Measurements from ENCODE around the gene NME4.

NME4 gene

DNA sequence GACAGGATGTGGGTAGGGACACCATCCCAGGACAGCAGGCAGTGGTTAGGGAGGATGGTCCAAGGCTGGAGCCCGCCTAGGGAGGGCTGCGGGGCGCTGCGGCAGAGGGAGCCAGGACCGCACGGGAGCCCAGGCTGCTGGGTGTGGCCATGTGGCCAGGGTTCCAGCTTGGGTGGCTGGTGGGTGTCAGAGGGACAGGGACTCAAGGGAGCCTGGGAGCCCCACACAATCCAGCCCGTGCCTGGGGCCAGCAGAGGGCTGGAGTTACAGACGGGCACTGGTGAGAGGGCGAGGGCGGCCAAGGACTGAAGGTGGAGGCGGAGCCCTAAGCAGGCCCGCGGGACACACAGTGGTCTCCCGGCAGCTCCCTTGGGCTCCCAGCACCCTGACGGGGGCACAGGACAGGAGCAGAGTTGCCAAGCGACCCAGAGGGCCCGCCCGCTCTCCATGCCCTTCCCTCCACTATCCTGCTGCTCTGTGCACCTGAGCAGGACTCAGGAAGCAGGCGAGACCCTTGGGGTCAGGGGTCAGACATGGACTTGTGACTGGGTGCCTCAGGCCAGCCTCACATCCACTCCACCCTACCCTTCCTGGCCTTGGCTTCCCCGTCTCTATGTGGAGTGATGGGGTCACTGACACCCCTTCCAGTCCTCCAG lies 33.8 kb upstream of the NME4 start:
- DNase-seq = no peak

DNA sequence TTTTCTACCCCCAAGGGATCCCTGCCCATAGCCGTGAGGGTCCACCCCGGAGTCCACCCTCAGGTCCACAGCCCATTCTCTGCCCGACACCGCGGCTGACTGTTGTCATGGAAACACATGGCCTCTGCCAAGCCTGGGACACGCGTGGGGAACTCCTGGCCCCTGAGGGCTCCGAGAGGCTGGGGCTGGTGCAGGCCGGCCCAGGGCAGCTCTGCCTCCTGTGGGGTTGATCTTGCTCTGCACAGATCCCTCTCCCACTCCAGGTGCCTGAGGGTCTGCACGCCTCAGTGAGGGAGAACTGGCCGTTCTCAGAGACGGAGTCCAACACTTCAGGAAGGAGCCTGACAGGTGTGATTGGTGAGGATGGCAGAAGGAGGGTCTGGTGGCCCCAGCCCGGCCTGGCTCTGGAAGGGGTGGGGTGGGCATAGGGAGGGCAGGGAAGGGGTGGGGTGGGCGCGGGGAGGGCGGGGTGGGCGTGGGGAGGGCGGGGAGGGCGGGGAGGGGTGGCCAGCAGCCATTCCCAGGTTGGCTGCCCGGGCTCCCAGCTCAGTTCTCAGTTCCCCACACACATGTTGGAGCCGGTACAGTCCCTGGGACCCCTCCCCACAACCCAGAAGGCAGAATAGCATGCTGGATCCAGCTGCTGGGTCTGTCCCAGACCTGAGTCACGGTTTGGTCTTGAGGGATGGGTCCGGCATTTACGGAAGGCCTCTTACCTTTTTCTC lies 33.1 kb upstream of the NME4 start:
- no peak for DNase-seq

DNA sequence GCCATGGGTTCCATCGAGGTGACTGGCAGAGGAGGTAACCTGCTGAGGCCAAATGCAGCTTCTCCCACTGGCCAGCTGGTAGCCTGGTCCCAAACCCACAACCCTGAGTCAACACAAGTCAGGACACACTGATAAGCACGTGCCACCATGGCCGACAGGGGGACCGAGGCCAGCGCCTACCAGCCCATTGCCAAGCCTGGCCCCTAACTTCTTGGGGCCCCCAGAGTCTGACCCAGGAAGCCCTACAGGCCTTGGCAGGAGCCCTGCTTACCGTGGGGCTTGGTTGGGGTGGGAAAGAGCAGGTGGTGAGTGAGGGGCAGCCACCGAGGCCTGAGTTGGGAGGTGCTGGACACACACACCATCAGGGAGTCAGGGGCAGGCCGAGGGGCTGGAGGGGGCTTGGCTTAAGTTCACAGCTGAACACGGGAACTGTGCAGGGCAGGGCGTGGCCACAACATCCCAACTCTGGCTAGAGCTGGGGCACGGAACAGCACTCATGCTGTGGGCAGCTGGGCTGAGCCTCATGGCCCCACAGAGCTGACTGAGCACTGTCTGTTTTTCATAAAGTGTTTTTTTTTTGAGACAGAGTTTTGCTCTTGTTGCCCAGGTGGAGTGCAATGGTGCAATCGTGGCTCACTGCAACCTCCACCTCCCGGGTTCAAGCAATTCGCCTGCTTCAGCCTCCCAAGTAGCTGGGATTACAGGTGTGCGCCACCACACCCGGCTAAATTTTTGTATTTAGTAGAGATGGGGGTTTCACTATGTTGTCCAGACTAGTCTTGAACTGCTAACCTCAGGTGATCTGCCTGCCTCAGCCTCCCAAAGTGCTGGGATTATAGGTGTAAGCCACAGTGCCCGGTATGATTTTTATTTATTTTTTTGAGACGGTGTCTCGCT lies 32.2 kb upstream of the NME4 start:
- no peak for DNase-seq

DNA sequence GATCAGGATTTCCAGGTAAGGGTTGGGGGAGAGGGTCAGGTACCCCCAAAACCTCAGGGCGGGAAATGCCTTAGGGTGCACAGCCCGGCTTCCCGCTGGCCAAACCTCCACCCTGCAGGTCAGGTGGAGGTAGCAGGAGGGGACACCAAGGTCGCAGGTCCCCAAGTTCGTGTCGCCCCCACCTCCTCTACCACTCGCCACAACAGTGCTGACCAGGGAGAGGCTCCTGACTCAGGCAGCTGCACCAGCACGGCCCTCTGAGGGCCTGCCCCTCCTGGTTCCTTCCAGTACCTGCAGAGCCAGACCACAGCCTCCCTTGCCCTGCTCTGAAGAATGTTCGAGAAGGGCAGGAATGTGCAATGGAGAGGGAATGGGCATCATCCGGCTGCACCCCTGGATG lies 30.5 kb upstream of the NME4 start:
- no peak for DNase-seq

DNA sequence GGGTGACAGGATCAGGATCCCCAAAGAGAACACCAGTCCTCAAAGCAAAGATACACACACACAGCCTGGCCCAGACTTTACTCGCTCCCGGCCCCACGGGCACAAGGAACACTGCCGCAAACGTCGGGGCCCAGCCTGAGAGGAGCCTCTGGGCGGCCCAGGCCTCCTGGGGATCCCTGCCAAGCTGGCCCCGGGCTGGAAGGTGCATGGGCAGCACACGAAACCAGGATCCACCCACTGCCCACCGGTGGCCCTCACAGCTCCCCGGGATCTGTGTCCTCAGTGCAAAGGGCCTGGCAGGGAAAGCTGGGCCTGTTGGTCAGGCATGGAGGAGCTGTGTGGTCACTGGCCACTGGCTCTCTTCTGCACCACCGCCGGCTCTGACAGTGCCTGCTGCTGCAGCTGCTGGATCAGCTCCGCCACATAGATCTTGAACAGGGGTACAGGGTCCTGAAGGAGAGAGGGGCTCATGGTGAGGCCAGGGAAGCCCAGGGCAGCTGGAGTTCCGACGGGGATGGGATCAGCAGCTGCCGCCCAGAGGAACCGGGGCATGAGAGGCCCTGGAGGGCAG lies 29.6 kb upstream of the NME4 start:
- no peak for DNase-seq

DNA sequence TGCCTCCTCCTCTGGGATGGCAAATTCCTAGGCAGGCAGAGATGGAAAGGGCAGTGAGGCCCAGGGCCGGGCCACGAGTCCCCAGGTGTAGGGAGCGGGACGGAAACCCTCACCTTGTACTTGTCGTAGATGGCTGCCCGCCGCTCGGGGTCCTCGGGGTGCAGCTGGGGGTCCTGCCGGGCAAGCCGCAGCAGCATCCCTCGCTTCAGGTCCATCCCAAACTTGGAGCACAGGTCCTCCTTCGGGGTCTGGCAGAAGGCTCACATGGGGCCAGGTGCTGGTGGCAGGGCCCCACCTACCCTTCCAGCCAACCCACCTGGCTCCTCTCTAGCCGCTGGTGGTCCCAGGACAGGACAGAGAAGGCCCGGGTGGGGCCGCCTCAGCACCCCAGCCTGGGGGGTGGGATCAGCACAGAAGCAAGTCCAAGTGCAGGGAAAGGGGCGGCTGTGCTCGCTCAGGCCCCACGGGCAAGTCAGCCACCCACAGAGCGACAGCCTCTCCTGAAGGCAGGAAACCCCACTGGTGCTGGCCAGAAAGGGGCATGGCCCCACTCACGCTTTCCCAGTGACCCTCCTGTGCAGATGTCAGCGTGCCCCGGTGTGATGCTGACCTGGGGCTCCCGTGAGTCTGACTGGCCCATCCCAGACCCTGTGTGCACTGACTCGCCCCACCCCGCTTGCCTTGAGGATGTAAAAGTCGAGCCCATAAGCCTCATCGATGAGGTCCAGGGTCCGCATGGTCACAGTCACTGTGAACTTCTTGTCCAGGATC lies 28.4 kb upstream of the NME4 start:
- no peak for DNase-seq

DNA sequence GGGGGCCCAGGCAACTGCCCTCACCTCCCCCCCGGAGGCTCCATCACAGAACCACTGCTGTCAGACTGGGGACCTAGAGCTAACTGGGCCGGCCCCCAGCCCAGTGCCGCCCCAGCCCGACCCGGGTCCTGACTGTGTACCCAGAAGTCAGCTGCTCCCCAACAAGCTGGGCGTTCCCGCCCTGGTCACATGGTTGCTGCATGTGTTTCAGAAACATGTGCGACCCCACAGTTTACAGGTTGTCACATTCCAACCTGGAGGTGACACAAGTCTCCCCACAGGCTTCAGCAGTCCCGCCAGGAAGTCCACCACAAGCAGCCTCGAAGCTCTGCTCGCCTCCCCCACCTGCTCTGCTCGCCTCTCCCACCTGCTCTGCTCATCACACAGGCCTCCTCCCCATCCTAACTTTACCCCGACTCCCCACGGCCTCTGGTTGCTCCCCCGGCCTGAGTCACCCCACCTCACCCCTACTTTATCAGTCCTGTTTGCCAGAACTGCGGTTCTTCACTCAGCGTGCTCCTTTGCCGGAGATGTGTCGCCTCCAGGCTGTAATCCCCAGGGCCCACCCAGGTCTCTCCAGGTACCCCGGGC lies 27.6 kb upstream of the NME4 start:
- no peak for DNase-seq

DNA sequence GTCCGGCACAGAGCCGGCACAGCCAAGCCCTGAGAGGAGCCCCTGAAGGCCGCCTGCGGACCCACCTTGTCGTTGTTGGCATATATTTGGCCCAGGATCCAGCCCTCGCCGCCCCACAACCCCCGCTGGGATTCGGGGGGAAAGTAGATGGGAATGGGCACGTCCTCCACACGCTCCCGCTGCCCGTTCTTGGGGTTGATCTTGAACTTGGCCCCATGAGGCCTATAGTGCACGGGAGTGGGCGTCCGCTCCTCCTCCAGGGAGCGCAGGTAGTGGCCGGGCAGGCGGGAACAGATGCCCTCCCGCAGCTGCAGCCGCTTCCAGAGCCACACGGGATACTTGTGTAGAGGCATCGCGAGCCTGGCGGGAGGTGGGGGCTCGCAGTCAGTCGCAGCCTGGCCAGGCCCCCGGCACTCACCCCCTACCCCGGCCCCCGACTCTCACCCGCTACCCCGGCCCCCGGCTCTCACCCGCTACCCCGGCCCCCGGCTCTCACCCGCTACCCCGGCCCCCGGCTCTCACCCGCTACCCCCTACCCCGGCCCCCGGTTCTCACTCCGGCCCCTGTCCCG lies 27.0 kb upstream of the NME4 start:
- no peak for DNase-seq

DNA sequence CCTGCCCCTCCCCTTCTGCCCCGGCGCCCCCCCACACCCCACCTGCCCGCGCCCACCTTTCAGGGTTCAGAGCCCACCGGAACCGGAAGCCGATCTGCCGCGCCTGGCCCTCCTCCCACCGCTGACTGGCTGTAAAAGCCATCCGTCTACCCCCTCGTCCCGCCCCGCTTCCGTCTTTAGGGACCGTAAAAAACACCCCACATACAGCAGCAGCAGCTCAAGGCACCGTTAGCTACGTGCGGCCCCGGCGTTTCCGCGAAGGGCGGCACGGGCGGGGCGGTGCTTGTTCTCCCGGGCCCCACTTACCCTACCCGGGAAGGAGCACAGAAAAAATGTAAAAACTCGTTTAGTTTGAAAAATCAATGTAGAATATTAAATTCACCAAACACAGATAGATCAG lies 26.6 kb upstream of the NME4 start, which contains the start of gene MRPL28:
TSS of gene MRPL28 (minus strand) at position 96 of the 400 bp plus-strand sequence. CDS start 320 bp downstream, outside the sequence.
- peak in 55 of 56 donors; percentile 42 to 95 (median 86) for DNase-seq

DNA sequence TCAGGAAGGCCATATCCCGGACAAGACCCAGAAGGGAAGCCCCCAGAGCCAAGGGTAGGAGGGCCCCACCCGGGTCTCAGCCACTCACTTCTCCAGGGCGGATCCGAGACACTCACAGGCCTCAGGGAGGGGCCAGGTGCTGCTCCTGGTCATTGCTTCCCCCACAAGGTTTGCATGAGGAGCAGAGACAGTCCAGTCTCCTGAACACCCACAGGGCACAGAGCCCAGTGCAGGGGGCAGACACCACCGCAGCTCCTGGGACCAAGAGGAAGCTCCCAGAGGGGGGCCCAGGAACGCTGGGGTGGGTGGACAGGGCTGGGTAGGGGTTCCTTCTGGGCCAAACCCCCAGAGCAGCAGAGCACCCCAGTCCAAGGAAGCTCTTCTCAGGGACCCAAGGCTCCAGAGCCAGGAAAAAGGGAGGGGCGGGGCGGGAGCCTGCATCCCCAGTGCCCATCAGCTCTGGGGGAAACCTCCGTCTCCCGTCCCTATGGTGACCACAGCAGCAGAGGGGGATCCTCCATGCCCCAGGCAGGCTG lies 26.0 kb upstream of the NME4 start:
- no peak for DNase-seq

DNA sequence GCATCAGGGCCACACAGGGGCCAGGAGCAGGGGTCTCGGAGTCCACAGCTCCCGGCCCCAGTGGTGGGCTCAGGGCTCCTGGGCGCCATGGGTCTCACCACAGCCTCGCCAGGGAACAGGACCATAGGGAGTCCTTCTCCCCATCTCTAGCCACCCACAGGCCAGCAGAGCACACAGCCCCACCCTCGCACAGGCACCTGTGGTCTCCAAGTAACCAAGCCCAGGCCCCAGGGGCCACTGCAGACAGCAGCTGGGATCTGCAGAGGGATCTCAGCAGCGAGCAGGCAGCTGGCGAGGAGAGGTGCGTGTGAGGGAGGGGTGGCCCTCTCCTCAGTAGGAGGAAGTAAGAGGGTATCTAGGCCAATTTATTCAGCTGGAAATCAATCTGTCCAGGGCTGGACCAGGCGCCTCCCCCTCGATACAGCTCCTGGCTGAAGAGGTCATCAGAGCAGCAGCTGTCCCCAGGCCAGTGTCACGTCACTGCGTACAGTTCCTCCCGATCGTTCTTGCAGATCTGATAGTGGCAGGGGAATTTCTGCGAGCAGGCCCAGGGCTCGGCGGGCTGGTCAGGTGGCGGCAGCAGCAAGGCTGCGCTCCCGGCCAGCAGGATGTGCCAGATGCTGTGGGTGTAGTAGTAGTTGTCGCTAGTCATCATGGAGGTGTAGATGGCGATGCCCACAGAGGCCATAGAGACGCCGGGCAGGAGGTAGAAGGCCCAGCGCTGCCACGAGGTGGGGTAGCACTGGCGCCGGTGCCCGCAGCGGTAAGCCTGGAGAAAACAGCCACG lies 25.3 kb upstream of the NME4 start:
- no peak for DNase-seq

DNA sequence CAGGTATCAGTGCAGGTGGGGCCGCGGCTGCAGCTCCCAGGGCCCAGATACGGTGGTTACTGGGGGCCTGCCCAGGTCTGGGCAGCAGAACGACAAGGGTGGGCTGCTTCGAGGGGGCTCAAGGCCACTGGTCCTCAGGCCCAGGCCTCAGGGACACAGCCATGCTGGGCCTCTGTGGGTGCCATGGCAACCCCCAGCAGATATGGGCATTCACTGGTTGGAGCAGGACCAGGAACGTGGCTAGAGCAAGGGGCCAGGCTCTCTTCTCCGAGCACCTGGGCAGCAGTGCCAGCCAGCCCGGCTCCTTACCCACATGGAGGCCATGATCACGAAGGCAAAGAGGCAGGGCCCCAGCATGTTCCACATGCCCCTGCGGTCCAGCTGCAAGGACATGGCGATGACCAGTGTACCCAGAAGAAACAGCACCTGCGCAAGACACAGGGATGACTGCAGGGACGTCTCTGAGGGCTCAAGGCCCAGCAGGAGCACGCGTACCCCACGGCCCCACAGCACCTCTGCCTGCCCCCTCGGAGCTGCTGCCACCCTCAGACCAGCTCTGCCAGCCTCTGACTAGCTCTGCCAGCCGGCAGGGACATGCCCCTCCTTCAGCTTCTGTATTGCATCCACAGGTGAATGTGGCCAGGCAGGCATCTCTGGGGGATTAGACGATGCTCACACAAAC lies 24.6 kb upstream of the NME4 start:
- DNase-seq = no peak

DNA sequence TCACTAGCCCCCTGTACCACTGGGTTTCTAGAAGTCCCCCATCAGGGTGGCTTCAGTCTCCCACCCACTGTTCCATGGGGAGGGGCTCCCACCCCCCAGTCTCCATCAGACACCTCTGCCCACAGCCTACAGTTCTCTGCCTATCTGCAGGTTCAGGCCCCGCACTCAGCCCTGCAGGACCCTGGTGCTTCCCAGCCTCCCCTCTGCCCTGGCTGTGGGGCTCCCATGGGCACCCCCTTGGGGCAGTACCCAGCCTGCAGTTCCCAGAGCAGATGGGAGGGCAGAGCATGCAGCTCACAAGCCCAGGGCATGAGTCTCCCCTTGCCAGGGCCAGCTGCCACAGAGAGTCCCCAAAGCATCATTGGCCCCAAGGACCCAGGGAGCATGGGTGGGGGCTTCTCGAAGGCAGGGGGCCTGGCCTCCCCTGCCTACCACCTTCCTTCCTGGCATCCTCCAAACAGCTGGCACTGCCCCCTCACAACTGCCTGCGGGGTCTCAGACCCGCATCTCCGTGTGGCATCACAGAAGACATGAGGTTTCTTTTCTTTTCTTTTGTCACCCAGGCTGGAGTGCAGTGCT lies 23.9 kb upstream of the NME4 start:
- DNase-seq = no peak

DNA sequence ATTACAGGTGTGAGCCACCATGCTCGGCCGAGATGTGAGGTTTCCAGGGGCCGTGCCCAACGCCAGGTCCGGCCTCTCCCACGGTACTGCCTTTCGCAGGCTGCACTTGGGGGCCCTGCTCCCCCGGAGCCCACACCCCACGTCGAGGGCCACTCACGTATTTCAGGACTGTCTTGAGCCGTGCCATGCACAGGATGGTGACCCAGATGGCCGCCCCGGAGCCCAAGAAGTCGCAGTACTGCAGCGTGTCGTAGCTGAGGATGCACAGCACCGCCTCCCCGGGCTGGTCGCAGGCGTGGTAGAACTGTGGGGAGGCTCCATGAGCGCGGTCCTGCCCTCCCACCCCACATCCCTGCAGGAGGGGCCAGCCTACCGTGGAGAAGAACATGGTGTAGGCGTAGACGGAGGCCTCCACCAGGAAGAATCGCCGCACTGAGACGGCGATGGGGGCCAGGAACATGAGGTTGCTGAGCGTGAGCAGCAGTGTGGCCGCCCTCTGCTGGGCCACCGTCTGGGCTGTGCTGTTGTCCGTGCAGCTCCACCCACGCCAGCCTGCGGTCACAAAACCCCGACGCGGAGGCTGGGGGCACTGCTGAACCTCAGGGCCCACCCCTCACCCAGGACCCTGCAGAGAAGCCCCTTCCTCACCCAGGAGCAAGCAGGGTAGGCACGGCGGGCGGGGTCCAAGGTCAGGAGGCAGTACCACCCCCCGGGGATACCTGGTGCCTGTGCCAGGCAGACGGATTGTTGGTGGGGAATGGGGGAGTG lies 23.0 kb upstream of the NME4 start:
- no peak for DNase-seq

DNA sequence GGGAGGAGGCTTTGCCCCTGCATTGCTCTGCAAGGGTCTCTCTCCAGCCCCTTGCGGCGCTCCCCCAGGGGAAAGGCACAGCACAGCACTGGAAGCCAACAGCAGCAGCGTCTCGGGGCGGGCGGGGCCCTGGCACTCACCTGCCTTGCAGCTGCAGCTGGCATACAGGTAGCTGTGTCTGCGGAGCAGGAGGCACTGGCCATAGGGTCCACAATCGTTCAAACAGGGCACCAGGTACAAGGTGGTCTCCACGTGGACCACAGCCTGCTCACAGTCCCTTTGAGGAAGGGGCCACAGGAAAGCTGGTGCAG lies 22.4 kb upstream of the NME4 start:
- DNase-seq = no peak

DNA sequence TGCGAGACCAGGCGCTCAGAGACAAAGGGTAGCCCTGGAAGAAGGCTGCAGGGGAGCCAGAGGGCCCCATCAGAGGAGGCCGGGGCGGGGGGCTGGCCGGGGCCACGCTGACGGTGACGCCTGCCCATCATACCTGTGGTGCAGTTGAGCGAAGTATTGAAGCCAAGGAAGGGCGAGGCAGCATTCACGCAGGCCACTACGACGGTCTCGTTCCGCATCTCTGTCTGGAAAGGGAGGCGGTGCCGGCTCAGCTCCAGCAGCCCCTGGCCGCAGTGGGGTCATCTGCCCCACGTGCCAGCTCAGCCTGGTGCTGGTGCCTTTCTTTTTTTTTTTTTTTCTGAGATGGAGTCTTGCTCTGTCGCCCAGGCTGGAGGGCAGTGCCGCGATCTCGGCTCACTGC lies 21.8 kb upstream of the NME4 start:
- DNase-seq = no peak

All from amygdala (tissue), 56 donors.